GM18868 (cell line): ENCODE data around the gene TTYH2.

Experiments used
- ATAC-seq: cut with Tn5 transposase; IDR thresholded peaks from one replicate; pipeline ENCODE4 v1.9.1; 2021; ENCODE audit warnings: mild to moderate bottlenecking, moderate library complexity; ENCODE audit not compliant: unreplicated experiment

TTYH2 gene

DNA sequence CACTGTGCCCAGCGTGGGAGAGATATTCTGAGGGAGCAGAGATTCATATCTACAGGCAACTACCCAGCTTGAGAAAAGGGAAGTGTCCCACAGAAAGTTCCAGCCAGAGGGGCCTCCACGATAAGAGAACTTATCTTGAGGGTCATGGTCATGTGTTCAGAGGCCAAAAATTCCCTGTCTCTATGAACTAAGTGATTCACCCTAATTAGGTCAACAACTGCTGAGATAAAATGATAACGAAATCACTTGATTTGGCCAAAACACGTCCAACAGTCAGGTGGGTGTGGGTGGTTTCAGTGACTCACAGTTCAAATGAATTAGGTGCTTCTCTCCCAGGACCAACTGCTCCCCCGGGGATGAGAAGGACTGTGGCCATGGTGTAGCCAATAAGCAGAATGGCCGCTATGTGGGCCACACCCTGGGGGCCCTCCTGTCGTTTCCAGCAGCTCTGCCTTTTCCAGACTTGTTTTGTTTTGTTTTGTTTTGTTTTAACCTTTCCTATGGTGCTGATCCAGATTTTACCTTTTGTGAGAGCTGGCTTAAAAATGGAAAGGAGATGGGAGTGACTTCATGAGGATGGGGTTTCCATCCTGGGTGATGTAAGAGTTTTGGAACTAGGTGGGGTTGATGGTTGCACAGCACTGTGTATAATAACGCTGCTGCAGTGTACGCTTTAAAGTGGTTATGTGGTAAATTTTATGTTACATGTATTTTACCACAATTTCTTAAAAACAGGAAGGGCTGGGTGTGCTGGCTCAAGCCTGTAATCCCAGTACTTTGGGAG, 69.4 kb downstream of the TTYH2 start:
- peak; percentile 45 for ATAC-seq

DNA sequence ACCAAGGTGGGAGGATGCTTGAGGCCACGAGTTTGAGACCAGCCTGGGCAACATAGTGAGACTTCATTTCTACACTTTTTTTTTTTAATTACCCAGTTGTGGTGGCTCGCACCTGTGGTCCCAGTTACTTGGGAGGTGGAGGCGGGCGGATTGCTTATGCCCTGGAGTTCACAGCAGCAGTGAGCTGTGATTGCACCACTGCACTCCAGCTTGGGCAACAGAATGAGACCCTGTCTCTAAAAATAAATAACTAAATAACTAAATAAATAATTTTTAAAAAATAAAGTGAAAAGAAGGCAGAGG, 70.0 kb downstream of the TTYH2 start:
- ATAC-seq = no peak

DNA sequence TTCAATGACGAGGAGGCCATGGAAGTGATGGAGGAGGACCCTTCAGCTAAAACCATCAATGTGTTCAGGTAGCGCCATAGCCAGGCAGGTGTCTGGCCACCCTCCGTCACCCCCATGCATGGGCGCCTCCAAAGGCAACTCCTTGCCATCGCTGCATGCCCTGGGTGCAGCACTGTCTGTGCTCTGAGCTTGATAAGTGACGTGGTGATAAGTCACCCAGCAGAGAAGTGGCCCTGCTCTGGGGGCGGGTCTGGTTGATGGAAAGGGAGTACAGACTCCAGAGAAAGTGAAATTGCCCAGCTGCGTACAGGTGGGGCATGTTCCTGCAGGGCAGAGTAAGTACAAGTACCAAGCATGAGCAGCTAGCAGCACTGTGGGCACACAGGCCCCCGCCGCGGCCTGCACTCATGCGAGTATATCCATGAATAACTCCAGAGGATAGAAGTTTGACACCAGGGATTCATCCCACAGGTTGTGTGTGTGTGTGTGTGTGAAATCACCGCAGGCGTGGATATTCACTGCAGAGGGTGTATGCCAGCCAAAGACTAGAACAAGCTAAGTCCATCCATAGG, 73.7 kb downstream of the TTYH2 start:
- no peak for ATAC-seq

DNA sequence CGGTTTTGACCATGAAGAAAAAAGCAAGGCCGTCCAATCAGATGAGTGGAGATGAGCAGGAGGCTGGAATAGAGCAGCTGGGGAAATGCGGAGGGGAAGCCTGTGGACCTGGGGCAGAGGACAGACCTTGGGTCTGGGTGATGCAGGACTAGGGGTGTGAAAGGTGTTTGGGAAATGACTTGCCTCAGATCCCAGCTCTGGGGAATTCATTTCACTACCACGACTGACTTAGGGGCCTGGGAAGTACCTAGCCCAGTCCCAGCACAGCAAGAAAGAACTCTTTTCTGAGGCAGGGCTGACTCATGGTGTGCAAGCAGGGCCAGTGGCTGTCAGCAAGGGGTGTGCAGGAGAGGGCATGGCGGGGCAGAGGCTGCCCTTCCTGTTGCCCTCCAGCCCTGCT, 75.4 kb downstream of the TTYH2 start:
- ATAC-seq = peak; percentile 75

DNA sequence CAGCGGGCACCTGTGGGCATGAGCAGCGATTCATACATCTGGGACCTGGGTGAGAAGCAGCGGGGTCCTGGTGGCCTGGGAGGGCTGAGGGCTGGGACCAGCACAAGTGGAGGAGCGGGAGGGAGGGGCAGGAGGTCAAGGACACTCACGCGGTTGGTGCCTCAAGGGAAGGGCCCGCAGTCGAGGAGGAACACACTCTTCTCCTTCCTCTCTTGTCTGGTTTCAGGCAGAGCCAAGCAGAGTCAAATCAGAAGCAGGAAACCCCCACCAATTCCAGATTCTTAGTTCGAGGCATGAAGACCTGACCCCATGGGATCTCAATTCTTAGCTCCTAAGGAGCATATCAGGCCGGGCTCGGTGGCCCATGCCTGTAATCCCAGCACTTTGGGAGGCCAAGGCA, 76.3 kb downstream of the TTYH2 start:
- ATAC-seq = no peak

DNA sequence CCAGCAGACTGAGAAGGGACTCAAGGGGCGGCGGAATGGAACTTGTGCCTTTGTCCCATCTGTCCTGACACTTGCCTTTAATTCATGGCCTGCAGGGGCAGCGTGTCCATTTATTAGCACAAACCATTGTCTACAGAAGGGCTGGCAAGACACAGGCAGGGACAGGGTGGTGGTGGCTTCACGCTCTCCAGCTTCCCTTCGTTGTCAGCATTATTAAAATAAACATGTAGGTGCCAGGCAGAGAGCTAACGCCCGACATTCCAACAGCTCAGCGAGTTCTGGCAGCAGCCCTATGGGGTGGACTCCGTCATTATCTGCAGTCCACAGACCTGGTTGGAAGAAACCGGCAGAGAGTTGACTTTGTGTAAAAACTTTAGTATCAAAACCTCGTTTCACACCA, 77.0 kb downstream of the TTYH2 start:
- no peak for ATAC-seq

DNA sequence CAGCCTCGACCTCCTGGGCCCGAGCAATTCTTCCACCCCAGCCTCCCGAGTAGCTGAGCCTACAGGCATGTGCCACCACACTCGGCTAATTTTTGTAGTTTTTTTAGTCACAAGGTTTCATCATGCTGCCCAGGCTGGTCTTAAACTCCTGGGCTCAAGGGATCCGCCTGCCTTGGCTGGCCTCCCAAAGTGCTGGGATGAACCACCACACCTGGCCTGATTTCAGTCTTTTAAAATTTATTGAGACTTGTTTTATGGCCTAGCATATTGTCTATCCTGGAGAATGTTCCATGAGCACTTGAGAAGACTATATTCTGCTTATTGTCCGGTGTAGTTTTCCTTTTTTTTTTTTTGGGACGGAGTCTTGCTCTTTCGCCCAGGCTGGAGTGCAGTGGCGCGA, 79.1 kb downstream of the TTYH2 start:
- ATAC-seq = no peak

DNA sequence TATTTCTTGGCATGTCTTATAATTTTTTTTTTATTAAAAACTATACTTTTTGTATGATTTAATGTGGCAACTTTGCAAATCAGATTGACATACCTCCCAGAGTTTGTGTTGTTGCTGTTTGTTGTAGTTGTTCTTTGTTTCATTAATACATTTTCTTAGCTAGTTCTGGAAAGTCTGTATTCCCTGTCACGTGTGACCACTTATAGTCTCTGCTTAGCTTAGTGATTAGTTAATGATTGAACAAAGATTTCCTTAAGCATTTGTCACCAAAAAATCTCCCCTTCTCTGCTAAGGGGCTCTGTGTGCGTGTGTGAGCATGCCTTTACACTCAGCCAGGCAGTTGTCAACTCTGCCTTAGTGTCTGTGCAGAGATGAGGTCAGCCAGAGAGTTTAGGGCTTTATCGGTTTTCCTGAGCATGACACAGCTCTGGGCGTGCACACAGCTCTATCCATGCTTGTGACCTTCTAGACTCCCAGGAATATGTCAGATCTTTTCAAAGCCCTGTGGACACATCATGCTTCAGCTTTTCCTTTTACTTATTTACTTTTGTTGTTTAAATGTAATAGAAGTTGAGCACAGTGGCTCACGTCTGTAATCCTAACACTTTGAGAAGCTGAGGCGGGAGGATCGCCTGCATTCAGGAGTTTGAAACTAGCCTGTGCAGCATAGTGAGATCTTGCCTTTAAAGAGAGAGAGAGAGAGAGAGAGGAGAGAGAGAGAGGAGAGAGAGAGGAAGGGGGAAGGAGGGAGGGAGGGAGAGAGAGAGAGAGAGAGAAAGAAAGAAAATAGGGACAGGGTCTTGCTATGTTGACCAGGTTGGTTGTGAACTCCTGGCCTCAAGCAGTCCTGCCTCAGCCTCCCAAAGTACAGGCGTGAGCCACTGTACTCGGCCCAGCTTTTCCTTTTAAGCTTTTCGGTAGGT, 82.5 kb downstream of the TTYH2 start:
- no peak for ATAC-seq

DNA sequence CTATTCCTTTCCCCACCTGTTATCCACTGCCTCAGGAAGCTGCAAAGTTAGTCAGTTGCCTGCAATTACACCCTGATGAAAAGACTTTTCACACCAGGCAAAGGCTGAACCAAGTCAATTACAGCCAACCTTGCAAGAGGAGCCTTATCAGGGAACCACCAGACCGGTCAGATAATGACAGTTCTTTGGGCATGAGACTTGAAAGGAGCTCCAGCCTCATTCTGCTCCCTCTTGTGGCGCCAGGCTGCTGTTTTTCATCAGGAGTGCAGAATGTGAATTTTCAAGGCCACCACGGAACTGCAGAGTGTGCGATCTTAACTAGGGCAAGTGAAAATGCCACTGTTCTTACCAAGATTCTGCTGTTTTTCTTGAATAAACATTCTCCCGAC, 83.2 kb downstream of the TTYH2 start:
- ATAC-seq = no peak

DNA sequence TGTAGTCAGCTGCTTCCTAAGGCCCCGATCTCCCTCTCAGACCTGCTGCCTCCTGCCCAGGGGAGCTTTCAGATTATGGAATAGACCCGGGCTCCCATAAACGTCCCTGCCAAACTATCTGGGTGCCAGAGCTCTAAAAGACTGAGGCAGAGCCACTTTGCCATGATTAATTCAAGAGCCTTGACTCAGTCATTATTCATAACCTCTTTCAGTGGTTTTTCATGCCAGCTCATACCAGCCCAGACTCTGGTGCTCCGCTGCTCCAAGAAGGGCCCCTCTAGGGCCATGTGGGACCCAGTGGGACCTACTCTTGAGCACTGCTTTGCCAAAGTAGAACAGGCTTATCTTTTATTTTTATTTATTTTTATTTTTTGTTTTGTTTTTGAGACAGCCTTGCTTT, 84.6 kb downstream of the TTYH2 start:
- ATAC-seq = no peak

DNA sequence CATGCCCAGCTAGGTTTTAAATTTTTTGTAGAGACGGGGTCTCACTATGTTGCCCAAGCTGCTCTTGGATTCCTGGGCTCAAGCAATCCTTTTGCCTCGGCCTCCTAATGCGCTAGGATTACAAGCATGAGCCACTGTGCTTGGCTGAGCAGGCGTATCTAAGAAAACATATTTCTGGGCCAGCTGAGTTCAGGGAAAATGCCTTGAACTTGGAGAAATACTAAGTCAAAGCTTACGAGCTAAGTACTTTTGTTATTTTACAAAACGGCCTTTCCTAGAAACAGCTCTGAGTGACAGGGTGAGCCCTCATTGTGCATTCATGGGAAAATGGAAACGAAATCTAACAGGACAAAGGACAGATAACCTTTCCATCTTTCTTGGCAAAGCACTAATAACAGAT, 85.4 kb downstream of the TTYH2 start:
- no peak for ATAC-seq

DNA sequence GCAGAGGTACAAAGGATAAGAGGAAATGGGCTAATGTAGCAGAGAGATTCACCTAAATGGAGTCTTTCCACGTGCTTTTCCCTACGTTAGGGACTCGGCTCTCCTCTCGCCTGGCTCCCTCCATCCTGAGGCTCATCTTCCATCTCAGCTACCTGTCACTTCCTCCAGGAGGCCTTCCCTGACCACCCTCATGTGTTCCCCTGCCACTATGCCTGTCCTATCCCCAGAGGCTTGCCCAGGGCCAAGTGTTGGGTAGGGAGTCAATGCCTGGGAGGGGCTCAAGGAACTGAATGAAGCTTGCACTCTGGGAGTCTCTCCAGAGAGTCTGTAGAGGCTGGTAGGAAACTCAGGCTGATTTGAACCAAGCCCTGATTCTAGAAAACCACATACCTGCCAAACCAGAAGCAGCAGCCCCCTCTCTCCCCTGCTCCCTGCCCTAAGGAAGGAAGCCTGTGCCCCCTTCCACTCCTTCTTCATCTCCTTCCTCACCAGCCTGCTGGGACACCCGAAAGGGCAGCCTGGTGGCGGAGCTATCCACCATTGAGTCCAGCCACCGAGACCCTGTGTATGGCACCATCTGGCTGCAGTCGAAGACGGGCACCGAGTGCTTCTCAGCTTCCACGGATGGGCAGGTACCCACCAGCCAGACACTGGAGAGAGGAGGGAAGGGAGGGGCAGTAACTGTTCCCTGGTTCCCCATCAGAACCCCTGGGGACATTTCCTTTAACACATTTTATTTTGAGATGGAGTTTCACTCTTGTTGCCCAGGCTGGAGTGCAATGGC, 86.0 kb downstream of the TTYH2 start:
- ATAC-seq = no peak

DNA sequence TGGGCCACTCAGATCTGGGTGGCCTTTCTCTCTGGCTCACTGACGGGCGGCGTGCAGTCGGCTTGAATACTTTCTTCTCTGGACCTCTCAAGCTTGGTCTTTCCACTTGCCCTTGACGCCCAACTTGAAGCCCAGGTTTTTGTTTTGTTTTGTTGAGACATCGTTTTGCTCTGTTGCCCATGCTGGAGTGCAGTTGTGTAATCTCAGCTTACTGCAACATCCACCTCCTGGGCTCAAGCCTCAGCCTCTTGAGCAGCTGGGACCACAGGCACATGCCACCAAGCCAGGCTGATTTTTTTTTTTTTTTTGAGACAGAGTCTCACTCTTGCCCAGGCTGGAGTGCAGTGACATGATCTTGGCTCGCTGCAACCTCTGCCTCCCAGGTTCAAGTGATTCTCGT, 89.9 kb downstream of the TTYH2 start:
- no peak for ATAC-seq

DNA sequence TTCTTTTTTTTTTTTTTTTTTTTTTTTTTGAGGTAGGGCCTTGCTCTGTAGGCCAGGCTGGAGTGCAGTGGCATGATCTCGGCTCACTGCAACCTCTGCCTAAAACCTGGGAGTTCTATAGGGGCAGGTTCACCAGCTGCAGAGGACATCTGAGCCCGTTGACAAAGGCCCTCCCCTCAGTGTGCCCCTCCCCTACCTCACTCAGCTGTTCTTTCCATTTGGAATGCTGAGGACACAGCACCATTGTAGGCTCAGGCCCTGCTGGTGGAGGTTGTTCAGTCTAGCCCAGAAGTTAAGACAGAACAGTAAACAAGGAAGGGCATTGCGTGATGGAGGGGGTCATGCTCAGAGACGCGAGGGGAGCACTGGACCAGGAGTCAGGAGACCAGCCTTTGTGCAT, 90.8 kb downstream of the TTYH2 start:
- no peak for ATAC-seq

DNA sequence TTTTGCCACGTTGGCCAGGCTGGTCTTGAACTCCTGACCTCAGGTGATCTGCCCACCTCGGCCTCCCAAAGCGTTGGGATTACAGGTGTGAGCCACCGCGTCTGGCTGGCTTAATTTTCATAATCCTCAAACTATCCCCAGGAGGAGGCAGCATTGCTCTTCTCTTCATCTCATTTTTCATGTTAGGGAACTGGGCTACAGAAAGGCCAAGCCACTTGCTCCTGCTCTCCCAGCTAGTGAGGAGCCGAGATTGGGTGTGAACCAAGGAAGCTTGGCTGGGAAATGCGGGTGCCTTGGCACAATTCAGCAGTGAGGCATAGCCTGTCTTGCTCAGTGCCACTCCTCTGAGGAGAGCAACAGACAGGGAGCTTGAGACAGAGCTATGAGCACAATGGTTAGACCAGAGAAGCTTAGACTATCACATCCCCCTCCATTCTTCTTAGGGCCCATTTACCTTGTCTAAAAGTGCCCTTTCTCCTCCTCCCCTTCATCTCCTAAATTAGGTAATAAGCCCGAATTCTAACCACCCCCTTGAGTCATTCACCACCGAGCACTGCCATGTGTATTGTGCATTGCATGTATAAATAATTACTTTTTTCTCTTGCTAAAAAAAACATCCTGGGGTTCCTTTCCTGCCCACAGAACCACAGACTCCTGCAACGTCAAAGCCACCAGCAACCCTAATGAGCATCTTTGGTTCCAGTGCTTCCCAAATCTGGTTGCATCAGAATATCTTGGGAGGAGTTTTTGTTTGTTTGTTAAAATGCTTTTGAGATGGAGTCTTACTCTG, 92.7 kb downstream of the TTYH2 start:
- ATAC-seq = no peak

DNA sequence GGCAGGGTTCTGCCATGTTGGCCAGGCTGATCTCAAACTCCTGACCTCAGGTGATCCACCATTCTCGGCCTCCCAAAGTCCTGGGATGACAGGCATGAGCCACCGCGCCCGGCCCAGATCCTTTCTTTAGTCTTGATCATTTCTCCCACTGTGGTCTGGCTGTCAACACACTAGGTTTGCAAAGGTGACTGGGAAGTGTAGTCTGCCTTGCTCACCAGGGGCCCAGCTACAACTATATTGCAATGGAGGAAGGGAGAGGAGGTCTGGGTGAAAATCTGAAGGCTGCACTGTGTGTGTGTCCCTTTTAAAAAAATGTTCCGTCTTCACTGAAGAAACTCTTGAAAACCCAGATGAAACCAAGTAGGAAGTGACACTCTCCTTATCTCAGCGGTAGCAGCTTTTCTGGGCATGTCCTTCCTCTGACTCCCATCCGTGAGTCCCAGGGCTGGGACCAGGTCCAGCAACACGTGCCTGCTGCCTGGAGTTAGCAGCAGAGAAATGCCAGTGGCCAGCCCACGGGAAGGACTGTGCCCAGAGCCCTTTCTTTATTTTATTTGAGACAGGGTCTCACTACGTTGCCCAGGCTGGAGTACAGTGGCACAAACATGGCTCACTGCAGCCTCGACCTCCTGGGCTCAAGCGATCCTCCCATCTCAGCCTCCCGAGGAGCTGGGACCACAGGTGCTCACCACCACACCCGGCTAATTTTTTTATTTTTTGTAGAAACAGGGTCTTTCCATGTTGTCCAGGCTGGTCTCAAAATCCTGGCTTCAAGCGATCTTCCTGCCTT, 94.8 kb downstream of the TTYH2 start:
- ATAC-seq = no peak

DNA sequence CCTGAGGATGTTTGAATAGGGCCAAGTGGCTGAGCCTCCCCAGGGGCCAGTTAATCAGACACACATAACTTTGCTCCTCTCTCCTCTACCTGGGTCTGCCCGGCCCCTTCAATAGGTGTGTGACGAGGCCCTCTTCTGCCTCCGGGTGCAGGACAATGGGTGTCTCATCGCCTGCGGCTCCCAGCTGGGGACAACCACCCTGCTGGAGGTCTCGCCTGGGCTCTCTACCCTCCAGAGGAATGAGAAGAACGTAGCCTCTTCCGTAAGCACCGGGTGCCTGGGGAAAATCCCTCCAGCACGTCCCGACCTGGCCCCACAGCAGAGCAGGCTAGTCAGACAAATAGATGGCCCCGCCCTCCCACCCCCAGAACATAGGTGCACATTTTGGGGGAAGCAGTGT, 96.5 kb downstream of the TTYH2 start:
- no peak for ATAC-seq
